Measurements from ENCODE around the gene HMGB3.
"Not testable (repeated sequence)": the region's sequence is repeated elsewhere in the genome, so short reads cannot be mapped to it uniquely, and the experiment has no call there.

HMGB3 gene
- 5.0 to 6.3 reads per million in 2 donors for total RNA-seq

GRCh38 chrX:150982788-150983520 lies at the start of gene HMGB3:
Gene HMGB3 (plus strand): TSS chrX:150983335. CDS start chrX:150985600, 2,265 bp downstream.
- peak; percentile 53 for DNase-seq

DNA sequence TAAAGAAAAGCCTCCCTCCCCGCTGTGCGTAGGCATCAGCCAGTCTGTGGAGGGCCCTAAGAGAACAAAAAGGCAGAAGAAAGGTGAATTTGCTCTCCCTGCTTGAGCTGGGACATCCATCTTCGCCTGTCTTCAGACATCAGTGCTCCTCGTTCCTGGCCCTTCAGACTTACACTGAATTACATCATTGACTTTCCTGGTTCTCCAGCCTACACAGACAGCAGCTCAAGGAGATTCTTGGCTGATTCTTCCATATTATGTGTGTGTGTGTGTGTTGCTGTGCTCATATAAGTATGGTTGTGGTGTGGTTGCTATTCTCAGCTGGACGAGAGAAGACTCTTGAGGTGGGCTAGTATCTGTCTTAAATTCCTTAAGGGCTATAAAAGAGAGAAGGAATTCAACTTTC lies 49.2 kb upstream of the HMGB3 start:
- no peak for DNase-seq

DNA sequence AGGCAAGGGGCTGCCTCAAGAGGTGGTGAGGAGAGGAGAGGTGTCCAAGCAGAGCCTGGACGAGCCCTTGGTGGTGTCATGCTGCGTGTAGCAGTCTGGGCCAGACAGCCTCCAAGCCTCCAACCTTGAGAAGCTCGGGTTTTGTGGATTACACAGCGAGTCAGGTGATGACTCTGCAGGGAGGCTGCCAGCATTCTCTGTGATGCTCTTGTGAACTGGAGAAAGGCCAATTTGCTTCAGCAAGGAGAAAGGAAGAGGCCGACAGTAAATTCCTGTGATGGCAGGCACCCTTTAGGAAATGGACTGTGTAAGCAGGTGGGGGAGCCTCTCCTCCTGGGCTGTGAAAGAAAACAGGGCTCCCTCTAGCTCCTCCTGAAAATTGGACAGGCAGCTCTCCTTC lies 48.7 kb upstream of the HMGB3 start:
- DNase-seq, result no peak

GRCh38 chrX:150935467-150935866 lies 47.7 kb upstream of the HMGB3 start:
- no peak for DNase-seq

- no peak for DNase-seq
Observed at GRCh38 chrX:150936556-150936955, 46.6 kb upstream of the HMGB3 start.

- no peak for DNase-seq
Observed at GRCh38 chrX:150940844-150941495, 42.2 kb upstream of the HMGB3 start.

GRCh38 chrX:150941580-150941979 lies 41.6 kb upstream of the HMGB3 start:
- DNase-seq, result no peak

- no peak for DNase-seq
Observed at GRCh38 chrX:150942942-150943594, 40.1 kb upstream of the HMGB3 start.

DNA sequence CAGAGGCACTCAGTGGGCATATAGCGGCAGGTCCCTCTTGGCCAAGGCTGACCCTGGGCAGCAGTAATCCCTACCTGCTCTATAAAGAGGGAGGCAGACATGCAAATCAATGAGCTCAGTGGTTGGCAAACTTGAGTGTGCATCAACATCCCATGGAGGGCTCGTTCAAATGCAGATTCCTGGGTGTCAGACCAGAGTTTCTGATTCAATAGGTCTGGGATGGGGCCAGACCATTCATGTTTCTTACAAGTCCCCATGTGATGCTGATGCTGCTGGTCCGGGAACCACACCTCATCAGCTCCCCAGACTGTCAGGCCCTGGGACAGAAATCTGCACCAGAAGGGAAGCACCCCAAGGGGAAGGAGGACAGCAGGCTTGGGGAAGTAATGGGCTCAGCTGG lies 38.9 kb upstream of the HMGB3 start:
- no peak for DNase-seq

- no peak for DNase-seq
Observed at GRCh38 chrX:150954951-150955350, 28.2 kb upstream of the HMGB3 start.

DNA sequence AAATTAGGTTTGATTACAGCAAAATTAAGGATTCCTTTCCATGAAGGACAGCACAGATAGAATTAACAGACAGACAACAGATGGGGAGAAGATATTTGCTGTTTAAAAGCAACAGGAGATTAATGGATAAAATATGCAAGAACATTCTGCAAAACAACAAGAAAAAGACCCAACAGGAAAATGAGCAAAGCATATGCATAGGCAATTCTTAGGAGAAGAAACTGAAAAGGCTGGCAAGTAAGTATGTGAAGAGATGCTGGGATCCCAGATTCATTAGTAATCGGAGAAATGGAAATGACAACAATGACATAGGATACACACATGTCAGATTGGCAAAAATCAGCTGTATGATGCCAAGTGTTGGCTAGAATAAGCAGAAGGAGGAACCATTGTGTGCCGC lies 27.5 kb upstream of the HMGB3 start:
- DNase-seq, result no peak

DNA sequence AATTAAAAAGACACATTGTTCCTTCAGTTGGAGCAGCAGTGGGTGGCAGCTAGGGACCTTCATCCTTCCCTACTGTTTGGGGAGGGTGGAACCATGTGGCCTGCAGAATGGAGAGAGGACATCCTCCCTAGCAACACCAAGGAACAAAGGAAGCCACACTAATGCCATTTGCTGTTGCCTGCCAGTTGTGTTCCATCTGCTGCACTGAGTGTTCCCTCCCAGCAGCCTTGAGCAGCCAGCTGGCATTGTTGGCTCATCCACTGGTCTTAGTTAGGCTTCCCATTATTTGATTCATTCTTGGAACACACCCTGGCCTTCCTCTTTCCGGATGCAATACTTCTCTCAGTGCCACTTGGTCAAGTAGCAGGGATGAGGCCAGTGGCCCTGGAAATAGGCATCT lies 25.0 kb upstream of the HMGB3 start:
- no peak for DNase-seq

DNA sequence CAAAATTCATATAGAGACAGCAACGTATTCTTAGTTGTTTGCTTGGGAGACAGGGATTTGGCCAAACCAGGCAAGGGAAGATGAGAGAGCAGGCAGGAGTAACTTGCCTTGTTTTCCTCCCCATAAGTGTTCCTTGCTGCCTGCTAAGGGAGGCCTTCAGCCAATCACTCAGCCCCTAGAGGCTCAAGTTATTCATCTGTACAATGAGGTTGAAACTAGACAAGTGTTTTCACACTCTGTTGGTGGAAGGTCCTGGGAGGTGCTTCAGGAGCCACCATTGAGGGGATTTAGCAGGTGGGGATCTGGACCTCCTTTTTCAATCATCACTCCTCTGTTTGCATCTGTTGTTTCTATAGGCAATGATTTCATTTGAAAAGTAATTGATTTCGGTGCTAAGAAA lies 23.6 kb upstream of the HMGB3 start:
- DNase-seq, result no peak

DNA sequence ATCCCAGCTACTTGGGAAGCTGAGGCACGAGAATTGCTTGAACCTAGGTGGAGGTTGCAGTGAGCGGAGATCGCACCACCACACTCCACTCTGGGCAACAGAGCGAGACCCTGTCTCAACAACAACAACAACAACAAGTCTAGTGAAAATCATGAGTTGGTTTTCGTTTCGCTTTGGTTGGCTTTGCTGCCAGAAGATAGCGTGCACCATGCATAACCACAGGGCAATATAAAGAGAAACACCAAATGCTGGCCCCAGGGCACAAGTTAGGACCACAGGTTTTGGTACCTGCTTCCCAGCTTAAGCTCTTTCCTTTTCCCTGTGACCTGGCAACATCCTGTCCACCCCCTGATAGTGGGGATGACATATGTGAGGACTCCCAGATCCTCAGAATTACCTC lies 21.5 kb upstream of the HMGB3 start:
- no peak for DNase-seq

DNA sequence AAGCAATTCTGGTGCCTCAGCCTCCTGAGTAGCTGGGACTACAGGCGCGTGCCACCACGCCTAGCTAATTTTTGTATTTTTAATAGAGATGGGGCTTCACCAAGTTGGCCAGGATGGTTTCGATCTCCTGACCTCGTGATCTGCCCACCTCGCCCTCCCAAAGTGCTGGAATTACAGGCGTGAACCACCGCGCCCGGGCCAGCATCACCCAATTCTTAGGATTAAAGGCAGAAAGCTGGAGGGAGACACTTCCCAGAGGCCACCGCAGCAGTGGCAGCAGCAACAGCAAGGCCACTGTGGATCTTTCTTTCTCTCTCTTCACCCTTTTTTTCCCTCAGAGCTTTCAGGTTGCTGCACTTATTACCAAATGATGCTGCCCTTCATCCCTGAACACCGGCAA lies 18.7 kb upstream of the HMGB3 start:
- not testable (repeated sequence) for DNase-seq

DNA sequence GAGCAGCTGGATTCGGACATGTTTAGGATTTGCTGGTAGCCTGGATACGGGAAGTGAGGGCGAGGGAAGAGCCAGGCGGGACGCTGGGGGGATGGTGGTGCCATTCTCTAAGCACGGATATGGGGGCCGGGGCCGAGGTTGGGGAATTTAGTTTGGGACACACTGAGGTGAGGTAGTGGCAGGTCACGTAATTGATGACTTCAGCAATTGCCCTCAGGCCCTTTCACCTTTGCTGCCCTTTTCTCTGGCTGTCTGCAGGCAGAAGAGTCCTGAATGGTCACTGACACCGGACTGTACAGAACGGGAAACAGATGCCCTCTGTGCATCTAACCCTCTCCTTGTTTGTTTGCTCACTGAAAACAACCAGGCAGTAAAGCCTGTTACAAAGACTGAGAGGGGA lies 16.9 kb upstream of the HMGB3 start:
- DNase-seq, result no peak

DNA sequence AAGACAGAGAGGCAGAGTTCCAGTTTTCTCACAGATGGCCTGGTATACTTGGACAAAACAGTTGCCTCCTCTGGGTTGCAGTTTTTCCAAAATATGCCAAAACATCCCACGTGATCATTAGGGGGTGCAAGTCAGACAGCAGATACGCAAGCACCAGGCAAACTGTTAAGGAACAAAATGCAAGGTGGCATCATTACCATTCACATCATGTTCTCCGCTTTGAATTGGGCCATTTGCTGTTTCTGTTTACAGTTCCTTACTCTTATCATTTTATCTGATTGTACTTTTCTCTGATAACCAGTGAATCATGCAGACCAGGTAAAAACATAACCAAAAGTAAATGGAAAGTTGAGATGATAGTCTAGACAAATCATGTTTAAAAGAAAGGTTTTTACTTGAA lies 16.4 kb upstream of the HMGB3 start:
- DNase-seq, result no peak

DNA sequence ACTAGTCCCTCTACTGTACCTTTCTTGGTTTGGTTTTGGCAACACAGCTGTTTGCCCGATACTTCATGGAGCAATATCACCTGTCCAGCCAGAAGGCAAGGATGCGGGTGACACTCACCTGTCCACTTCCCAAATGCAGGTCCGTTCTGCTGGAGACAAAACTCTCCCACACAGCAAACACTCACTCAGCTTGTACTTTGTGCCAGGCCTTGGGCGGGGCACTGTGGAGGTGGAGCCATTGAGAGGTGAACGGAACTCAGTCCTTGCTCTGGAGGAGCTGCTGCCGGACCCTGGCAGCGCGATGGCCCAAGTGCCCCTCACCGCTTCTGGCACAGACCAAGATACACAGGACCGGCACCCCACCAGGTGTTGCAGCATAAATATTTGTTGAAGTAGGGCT lies 15.3 kb upstream of the HMGB3 start:
- DNase-seq, result no peak

GRCh38 chrX:150968862-150969720 lies 14.0 kb upstream of the HMGB3 start:
- no peak for DNase-seq

GRCh38 chrX:150972450-150972849 lies 10.7 kb upstream of the HMGB3 start:
- DNase-seq, result no peak

- DNase-seq, result no peak
Observed at GRCh38 chrX:150975655-150976390, 7.3 kb upstream of the HMGB3 start.

DNA sequence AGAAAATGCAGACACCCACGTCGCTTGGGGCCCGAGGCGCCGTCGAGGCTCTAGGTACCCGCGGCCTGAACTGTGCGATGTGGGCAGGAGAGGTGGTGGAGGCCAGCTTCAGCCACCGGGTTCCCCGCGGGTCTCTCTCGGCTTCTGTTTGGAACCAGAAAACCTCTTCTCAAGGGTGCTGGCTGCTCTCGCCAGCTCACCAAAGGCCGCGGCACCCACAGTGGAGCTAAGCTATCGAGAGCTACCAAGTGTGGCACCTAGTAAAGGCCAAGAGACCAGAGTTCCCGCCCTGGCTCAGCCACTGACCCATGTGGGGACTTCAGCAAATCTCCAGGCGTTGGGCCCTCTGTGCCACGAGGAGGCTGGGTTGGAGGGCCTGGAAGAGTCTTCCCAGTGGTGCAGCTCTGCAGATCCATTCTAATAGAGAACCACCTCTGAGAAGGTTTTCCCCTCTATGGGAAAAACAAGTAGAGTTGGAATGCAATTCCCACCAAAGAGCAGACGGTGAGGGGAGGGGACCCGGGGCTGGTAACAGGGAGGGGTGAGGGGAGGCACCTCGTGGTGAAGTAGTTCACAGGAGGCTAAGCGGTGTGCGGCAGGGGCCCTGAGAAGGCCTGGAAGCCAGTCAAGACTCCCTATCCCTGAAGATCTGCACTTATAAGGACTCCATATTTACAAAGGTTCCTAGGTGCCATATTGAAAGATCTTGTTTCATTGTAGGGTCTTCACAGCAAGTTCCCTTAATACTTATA lies 5.5 kb upstream of the HMGB3 start:
- DNase-seq, result no peak
